ENCODE data around the gene MYLK3.

The MYLK3 gene

GRCh38 chr16:46727184-46727583 lies 21.0 kb downstream of the MYLK3 start:
- no peak for DNase-seq (ENCODE audit: low read depth)

- DNase-seq (ENCODE audit: low read depth), result no peak
These were observed 26.3 kb downstream of the MYLK3 start for GRCh38 chr16:46721885-46722284.

GRCh38 chr16:46720619-46721018 lies 27.5 kb downstream of the MYLK3 start:
- DNase-seq (ENCODE audit: low read depth), result no peak

- DNase-seq (ENCODE audit: low read depth), result no peak
These were observed 28.6 kb downstream of the MYLK3 start for GRCh38 chr16:46719528-46719927.

- DNase-seq (ENCODE audit: low read depth), result no peak
These were observed 29.9 kb downstream of the MYLK3 start for GRCh38 chr16:46718214-46718613.

- DNase-seq (ENCODE audit: low read depth), result no peak
These were observed 30.5 kb downstream of the MYLK3 start for GRCh38 chr16:46717692-46718091.

GRCh38 chr16:46715769-46716305 lies 32.3 kb downstream of the MYLK3 start:
- DNase-seq (ENCODE audit: low read depth), result no peak

GRCh38 chr16:46714797-46715591 lies 33.1 kb downstream of the MYLK3 start:
- no peak for DNase-seq (ENCODE audit: low read depth)

- DNase-seq (ENCODE audit: low read depth), result no peak
These were observed 34.5 kb downstream of the MYLK3 start for GRCh38 chr16:46713634-46714033.

GRCh38 chr16:46712911-46713310 lies 35.2 kb downstream of the MYLK3 start:
- DNase-seq (ENCODE audit: low read depth), result no peak

GRCh38 chr16:46711106-46712058 lies 36.8 kb downstream of the MYLK3 start:
- DNase-seq (ENCODE audit: low read depth), result no peak

- no peak for DNase-seq (ENCODE audit: low read depth)
These were observed 38.6 kb downstream of the MYLK3 start for GRCh38 chr16:46709469-46710005.

- DNase-seq (ENCODE audit: low read depth), result no peak
These were observed 41.5 kb downstream of the MYLK3 start for GRCh38 chr16:46706642-46707041.

GRCh38 chr16:46702030-46702429 lies 46.1 kb downstream of the MYLK3 start:
- DNase-seq (ENCODE audit: low read depth), result no peak

- no peak for DNase-seq (ENCODE audit: low read depth)
These were observed 46.5 kb downstream of the MYLK3 start for GRCh38 chr16:46701615-46702014.

- DNase-seq (ENCODE audit: low read depth), result no peak
These were observed 48.1 kb downstream of the MYLK3 start for GRCh38 chr16:46700048-46700447.

GRCh38 chr16:46696957-46697356 lies 51.2 kb downstream of the MYLK3 start:
- no peak for DNase-seq (ENCODE audit: low read depth)

GRCh38 chr16:46695937-46696336 lies 52.2 kb downstream of the MYLK3 start:
- no peak for DNase-seq (ENCODE audit: low read depth)

GRCh38 chr16:46693598-46693997 lies 54.5 kb downstream of the MYLK3 start:
- DNase-seq (ENCODE audit: low read depth), result no peak

- DNase-seq (ENCODE audit: low read depth), result no peak
These were observed 56.4 kb downstream of the MYLK3 start for GRCh38 chr16:46691726-46692125.

- DNase-seq (ENCODE audit: low read depth), result no peak
These were observed 57.6 kb downstream of the MYLK3 start for GRCh38 chr16:46690281-46691178.

Data from stimulated activated CD4-positive, alpha-beta T cell treated with anti-CD3 and anti-CD28 coated beads, Interleukin-2, amount 100 ng/mL, for 4 hours (primary cell).